ENCODE measurements around the gene ZC3H6. TPM values are rescaled to one million over a fixed set of nuclear protein-coding genes. Genes with fewer than 3 reads are reported as not detected.
"Not testable (repeated sequence)": the region's sequence is repeated elsewhere in the genome, so short reads cannot be mapped to it uniquely, and the experiment has no call there.

The ZC3H6 gene
- total RNA-seq, 4 donors from 2014 or later, result 3.6 to 24.0 (median 6.8) TPM

- DNase-seq (ENCODE audit: low spot score) (peak; percentile 68), ATAC-seq (ENCODE audit: low FRiP score) (peak; percentile 85)
- no peak for TF ChIP-seq CTCF (IDR thresholded peaks at IDR 0.05)
Observed at GRCh38 chr2:112275887-112276773, 733 bp downstream of the ZC3H6 start.

- ATAC-seq (ENCODE audit: low FRiP score) (no peak), DNase-seq (ENCODE audit: low spot score) (no peak)
- no peak for TF ChIP-seq CTCF (IDR thresholded peaks at IDR 0.05)
Observed at GRCh38 chr2:112276954-112277353, 1.6 kb downstream of the ZC3H6 start.

- TF ChIP-seq CTCF (IDR thresholded peaks at IDR 0.05), result no peak
- ATAC-seq (ENCODE audit: low FRiP score), result no peak
- DNase-seq (ENCODE audit: low spot score), result no peak
Observed at GRCh38 chr2:112277596-112278220, 2.3 kb downstream of the ZC3H6 start.

- not testable (repeated sequence) for ATAC-seq (ENCODE audit: low FRiP score); DNase-seq (ENCODE audit: low spot score)
Observed at GRCh38 chr2:112282066-112282465, 6.7 kb downstream of the ZC3H6 start.

- not testable (repeated sequence) for DNase-seq (ENCODE audit: low spot score); ATAC-seq (ENCODE audit: low FRiP score)
Observed at GRCh38 chr2:112283535-112283934, 8.1 kb downstream of the ZC3H6 start.

- ATAC-seq (ENCODE audit: low FRiP score) (no peak), DNase-seq (ENCODE audit: low spot score) (no peak)
- no peak for TF ChIP-seq CTCF (IDR thresholded peaks at IDR 0.05)
Observed at GRCh38 chr2:112290088-112290487, 14.7 kb downstream of the ZC3H6 start.

- DNase-seq (ENCODE audit: low spot score) (no peak), ATAC-seq (ENCODE audit: low FRiP score) (no peak)
- no peak for TF ChIP-seq CTCF (IDR thresholded peaks at IDR 0.05)
Observed at GRCh38 chr2:112290648-112291047, 15.3 kb downstream of the ZC3H6 start.
